GM18867 (cell line): Measurements from ENCODE around the gene HHAT.
"Not testable (repeated sequence)": the region's sequence is repeated elsewhere in the genome, so short reads cannot be mapped to it uniquely, and the experiment has no call there.

ENCODE experiments used
- ATAC-seq: cut with Tn5 transposase; IDR thresholded peaks from one replicate; pipeline ENCODE4 v1.9.1; 2021; ENCODE audit warnings: mild to moderate bottlenecking, moderate library complexity; ENCODE audit not compliant: unreplicated experiment

HHAT gene

GRCh38 chr1:210627755-210628154 is 299.1 kb downstream of the HHAT start:
- ATAC-seq, result no peak

GRCh38 chr1:210629276-210629675 is 300.6 kb downstream of the HHAT start:
- no peak for ATAC-seq

- no peak for ATAC-seq
Measured at GRCh38 chr1:210631399-210631798, 302.7 kb downstream of the HHAT start.

- ATAC-seq, result no peak
Measured at GRCh38 chr1:210633140-210633539, 304.4 kb downstream of the HHAT start.

- no peak for ATAC-seq
Measured at GRCh38 chr1:210633636-210634035, 304.9 kb downstream of the HHAT start.

- no peak for ATAC-seq
Measured at GRCh38 chr1:210635108-210635507, 306.4 kb downstream of the HHAT start.

GRCh38 chr1:210641582-210641981 is 312.9 kb downstream of the HHAT start:
- ATAC-seq, result no peak

- no peak for ATAC-seq
Measured at GRCh38 chr1:210645582-210646257, 317.0 kb downstream of the HHAT start.

- ATAC-seq, result no peak
Measured at GRCh38 chr1:210646258-210646616, 317.5 kb downstream of the HHAT start.

GRCh38 chr1:210647406-210648333 is 319.0 kb downstream of the HHAT start:
- ATAC-seq, result no peak

- no peak for ATAC-seq
Measured at GRCh38 chr1:210648588-210649269, 320.0 kb downstream of the HHAT start.

GRCh38 chr1:210650403-210650802 is 321.7 kb downstream of the HHAT start:
- ATAC-seq, result no peak

- ATAC-seq, result peak; percentile 68
Measured at GRCh38 chr1:210652329-210652954, 323.7 kb downstream of the HHAT start.

GRCh38 chr1:210653771-210654170 is 325.1 kb downstream of the HHAT start:
- ATAC-seq, result no peak

GRCh38 chr1:210654176-210654981 is 325.7 kb downstream of the HHAT start:
- no peak for ATAC-seq

GRCh38 chr1:210655511-210655910 is 326.8 kb downstream of the HHAT start:
- no peak for ATAC-seq

- no peak for ATAC-seq
Measured at GRCh38 chr1:210657806-210658205, 329.1 kb downstream of the HHAT start.

GRCh38 chr1:210661520-210661919 is 332.8 kb downstream of the HHAT start:
- ATAC-seq, result not testable (repeated sequence)

GRCh38 chr1:210662291-210663050 is 333.8 kb downstream of the HHAT start:
- no peak for ATAC-seq
